Head of caudate nucleus (tissue), 42 donors: ENCODE data around the gene TLE3.

Experiments
- DNase-seq, 42 donors: peaks; one replicate each; pipeline versions ENCODE4 v3.0.0 to v3.0.0-alpha.2; 2020 to 2021; ENCODE audit warnings: mixed read lengths in 7 of 42
- intact Hi-C: fragments of 100-400 bp; cut with DNase I; formaldehyde crosslinking; loops from one replicate; pipeline ENCODE4 v1.15.0; 2022

TLE3 gene

GRCh38 chr15:70072479-70072878, 25.2 kb downstream of the TLE3 start:
- DNase-seq: no peak
- intact Hi-C loops: no loop called here

GRCh38 chr15:70071799-70072198, 25.9 kb downstream of the TLE3 start:
- DNase-seq: no peak
- intact Hi-C loops: no loop called here

- no peak for DNase-seq
- intact Hi-C loops: no loop called here
Measured at GRCh38 chr15:70069716-70070115, 28.0 kb downstream of the TLE3 start.

GRCh38 chr15:70068783-70069565, 28.7 kb downstream of the TLE3 start:
- peak in 7 of 42 donors; percentile 29 to 57 (median 41) for DNase-seq
- intact Hi-C loops: no loop called here

GRCh38 chr15:70067681-70068080, 30.0 kb downstream of the TLE3 start:
- no peak for DNase-seq
- intact Hi-C loops: no loop called here

- intact Hi-C loops: no loop called here
- DNase-seq: no peak
Measured at GRCh38 chr15:70067011-70067410, 30.7 kb downstream of the TLE3 start.

GRCh38 chr15:70066447-70066846, 31.3 kb downstream of the TLE3 start:
- intact Hi-C loops: no loop called here
- no peak for DNase-seq

- no peak for DNase-seq
- intact Hi-C loops: no loop called here
Measured at GRCh38 chr15:70066004-70066403, 31.7 kb downstream of the TLE3 start.

GRCh38 chr15:70065006-70065722, 32.6 kb downstream of the TLE3 start:
- intact Hi-C loops: no loop called here
- no peak for DNase-seq

- no peak for DNase-seq
- intact Hi-C loops: no loop called here
Measured at GRCh38 chr15:70064441-70064840, 33.3 kb downstream of the TLE3 start.

GRCh38 chr15:70063980-70064379, 33.7 kb downstream of the TLE3 start:
- DNase-seq: no peak
- intact Hi-C loops: no loop called here

GRCh38 chr15:70063261-70063925, 34.3 kb downstream of the TLE3 start:
- no peak for DNase-seq
- intact Hi-C loops: no loop called here

- intact Hi-C loops: no loop called here
- peak; percentile 51 to 90 (median 70) for DNase-seq
Measured at GRCh38 chr15:70062321-70062956, 35.3 kb downstream of the TLE3 start.

GRCh38 chr15:70061696-70062270, 35.9 kb downstream of the TLE3 start:
- peak in 1 of 42 donors; percentile 19 for DNase-seq
- intact Hi-C loops: no loop called here

GRCh38 chr15:70060993-70061305, 36.8 kb downstream of the TLE3 start:
- peak in 40 of 42 donors; percentile 22 to 92 (median 64) for DNase-seq
- intact Hi-C loops: no loop called here

GRCh38 chr15:70060214-70060992, 37.3 kb downstream of the TLE3 start:
- intact Hi-C loops: no loop called here
- DNase-seq: peak in 3 of 42 donors; percentile 6 to 20 (median 16)

GRCh38 chr15:70059476-70060213, 38.1 kb downstream of the TLE3 start:
- peak in 3 of 42 donors; percentile 8 to 22 (median 17) for DNase-seq
- intact Hi-C loops: loop anchor here (10.0 kb wide), 1 partner anchor 165 kb away; no protein-coding TSS in a partner anchor
